IPS-18a (cell line): ENCODE results near the gene ATAD3C.
"Not testable (repeated sequence)": the region's sequence is repeated elsewhere in the genome, so short reads cannot be mapped to it uniquely, and the experiment has no call there.

Experiments
- H3K27ac ChIP-seq: one replicate; pipeline ENCODE4 v1.5.1; 2013; ENCODE audit warnings: low read length
- H3K27me3 ChIP-seq: one replicate; pipeline ENCODE4 v1.6.1; 2013; ENCODE audit warnings: mild to moderate bottlenecking, low read length; ENCODE audit not compliant: control insufficient read depth, insufficient read depth
- H3K36me3 ChIP-seq: one replicate; pipeline ENCODE4 v1.6.1; 2013; ENCODE audit warnings: low read depth, low read length; ENCODE audit not compliant: control insufficient read depth
- H3K4me1 ChIP-seq: one replicate; pipeline ENCODE4 v1.6.1; 2013; ENCODE audit warnings: low read depth, low read length; ENCODE audit not compliant: control insufficient read depth
- H3K4me3 ChIP-seq: one replicate; pipeline ENCODE4 v1.5.1; 2013; ENCODE audit warnings: low read length
- H3K9ac ChIP-seq: one replicate; pipeline ENCODE4 v1.6.1; 2013; ENCODE audit warnings: mild to moderate bottlenecking, low read length, moderate library complexity
- H3K9me3 ChIP-seq: one replicate; pipeline ENCODE4 v1.6.1; 2013; ENCODE audit warnings: low read depth, low read length; ENCODE audit not compliant: control insufficient read depth

ATAD3C gene

DNA sequence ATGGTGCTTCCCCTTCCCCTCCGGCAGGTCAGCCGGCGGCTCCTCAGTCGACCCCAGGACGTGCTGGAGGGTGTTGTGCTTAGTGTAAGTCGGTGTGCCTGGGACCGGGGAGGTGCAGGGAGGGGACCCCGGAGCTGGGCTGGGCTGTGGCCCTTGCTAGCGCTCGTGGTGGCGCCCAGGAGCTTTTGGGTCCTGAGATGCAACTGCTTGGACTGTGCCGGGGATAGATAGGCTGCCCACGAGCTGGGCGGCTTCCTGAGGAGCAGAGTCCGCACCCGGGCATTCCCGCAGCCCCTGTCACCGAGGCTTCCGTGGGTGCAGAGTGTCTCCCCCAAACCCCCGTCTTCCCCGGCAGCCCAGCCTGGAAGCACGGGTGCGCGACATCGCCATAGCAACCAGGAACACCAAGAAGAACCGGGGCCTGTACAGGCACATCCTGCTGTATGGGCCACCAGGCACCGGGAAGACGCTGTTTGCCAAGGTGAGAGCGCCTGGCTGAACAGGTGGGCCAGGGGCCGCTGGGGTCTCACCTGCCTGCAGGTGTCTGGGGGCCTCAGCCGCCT lies 36.3 kb downstream of the ATAD3C start:
- not testable (repeated sequence) for H3K27me3 ChIP-seq, H3K4me1 ChIP-seq, H3K27ac ChIP-seq, H3K9me3 ChIP-seq, H3K9ac ChIP-seq, H3K4me3 ChIP-seq
- peaks cover 38% of the 10 kb centered on the region for H3K36me3 ChIP-seq

DNA sequence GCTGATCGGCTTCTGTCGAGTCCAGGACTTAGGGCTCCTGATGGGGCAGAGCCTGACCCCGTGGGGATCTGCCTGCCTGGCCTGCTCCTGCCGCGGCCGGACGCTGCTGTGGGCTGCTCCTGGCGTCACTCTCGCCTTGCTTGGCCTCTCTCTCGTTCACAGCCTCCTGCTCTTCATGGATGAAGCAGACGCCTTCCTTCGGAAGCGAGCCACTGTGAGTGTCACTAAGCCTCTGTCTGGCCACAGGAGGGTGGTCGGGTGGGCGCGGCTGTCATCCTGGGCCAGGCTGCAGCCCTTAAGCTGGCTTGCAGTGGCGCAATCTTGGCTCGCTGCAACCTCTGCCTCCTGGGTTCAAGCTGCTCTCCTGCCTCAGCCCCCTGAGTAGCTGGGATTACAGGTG lies 38.2 kb downstream of the ATAD3C start:
- H3K27ac ChIP-seq = no peak overlapping the region
- no peaks in the 10 kb centered on the region for H3K9me3 ChIP-seq
- H3K36me3 ChIP-seq = peaks cover 41% of the 10 kb centered on the region
- no peaks in the 10 kb centered on the region for H3K4me1 ChIP-seq
- no peaks in the 10 kb centered on the region for H3K27me3 ChIP-seq
- H3K4me3 ChIP-seq = no peak overlapping the region
- no peak overlapping the region for H3K9ac ChIP-seq

DNA sequence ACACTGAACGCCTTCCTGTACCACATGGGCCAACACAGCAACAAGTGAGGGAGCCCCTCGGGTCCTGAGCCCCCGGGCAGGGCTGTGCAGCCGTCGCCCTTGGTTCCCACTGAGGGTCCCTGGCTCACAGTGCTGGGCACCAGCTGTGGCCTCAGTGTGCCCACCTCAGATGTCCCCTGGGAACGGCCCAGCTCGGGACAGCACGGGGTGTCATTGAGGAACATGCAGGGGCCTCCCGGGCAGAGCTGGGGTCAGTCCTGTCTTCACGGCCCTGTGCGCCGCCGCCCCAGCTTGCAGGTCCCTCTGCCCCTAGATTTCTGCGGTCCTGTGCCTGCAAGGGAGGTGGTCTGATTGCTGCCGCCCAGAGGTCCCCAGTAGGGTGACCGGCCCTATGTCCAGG lies 39.7 kb downstream of the ATAD3C start:
- no peak overlapping the region for H3K27ac ChIP-seq
- no peaks in the 10 kb centered on the region for H3K4me1 ChIP-seq
- no peak overlapping the region for H3K4me3 ChIP-seq
- no peaks in the 10 kb centered on the region for H3K9me3 ChIP-seq
- H3K27me3 ChIP-seq = no peaks in the 10 kb centered on the region
- H3K36me3 ChIP-seq = peaks cover 38% of the 10 kb centered on the region
- H3K9ac ChIP-seq = no peak overlapping the region

DNA sequence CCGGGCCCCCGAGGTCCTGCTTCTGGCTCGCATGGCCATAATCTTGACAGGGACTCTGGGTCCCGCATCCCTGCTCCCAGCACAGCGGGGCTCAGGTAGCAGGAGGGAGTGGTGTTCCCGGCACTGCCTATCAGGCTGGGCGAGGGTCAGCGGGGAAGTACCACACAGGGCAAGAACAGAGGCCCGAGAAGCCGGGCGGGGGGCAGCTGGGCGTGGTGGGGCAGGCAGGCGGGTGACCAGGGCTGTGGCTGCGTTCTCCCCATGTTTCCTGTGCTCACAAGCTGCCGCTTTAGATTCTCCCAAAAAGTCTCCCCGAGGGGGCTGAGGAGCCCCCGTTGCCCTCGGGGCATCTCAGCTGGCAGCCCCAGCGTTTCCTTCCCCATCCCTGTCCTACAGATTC lies 40.4 kb downstream of the ATAD3C start:
- Histone ChIP-seq H3K4me1 (no peaks in the 10 kb centered on the region), H3K27ac (no peak overlapping the region), H3K36me3 (peaks cover 38% of the 10 kb centered on the region), H3K4me3 (no peak overlapping the region), H3K27me3 (no peaks in the 10 kb centered on the region), H3K9me3 (no peaks in the 10 kb centered on the region), H3K9ac (no peak overlapping the region)

DNA sequence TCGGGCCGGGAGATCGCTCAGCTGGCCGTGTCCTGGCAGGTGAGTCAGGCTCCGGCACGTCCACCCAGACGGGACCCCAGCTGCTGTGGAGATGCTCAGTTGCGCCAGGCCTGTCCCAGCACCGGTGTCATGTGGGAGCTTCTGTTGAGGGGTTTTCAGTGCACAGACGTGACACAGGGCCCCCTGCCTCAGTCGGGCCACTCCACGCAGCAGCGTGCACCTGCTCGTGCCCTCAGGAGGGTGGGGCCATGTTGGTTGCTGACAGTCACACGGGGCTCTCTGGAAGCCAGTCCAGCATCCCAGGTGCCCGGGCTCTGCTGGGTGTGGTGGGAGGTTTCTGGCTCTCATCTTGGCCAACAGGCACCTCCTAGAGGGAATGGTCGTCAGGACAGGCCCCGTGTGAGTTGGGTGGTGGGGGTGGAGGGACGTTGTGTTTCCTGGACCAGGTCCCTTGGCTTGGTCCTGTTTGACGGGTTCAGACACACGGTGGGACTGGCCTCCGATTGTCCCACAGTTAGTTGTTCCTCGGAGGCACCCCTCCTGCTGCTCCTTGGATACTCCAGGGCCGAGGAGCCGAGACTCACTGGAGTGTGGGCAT lies 41.2 kb downstream of the ATAD3C start:
- H3K9me3 ChIP-seq = no peaks in the 10 kb centered on the region
- no peak overlapping the region for H3K9ac ChIP-seq
- H3K4me3 ChIP-seq = no peak overlapping the region
- H3K27me3 ChIP-seq = no peaks in the 10 kb centered on the region
- no peak overlapping the region for H3K27ac ChIP-seq
- no peaks in the 10 kb centered on the region for H3K4me1 ChIP-seq
- H3K36me3 ChIP-seq = peaks cover 38% of the 10 kb centered on the region

DNA sequence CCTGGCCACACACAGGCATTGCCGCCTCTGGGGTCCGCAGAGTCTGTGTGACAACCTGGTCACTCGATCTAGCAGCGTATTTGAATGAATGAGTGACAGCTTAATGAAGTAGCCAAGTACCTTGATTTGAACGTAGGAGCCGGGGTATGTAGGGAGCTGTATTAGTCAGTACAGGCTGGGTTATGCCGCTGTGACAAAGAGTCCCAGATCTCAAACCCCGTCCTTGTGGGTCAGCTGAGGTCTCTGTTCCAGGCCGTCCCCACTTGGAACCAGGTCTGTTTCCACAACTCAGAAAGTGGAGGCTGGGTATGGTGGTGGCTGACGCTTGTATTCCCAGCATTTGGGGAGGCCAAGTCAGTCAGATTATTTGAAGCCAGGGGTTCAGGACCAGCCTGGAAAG lies 42.1 kb downstream of the ATAD3C start:
- Histone ChIP-seq H3K4me1 (no peaks in the 10 kb centered on the region), H3K27ac (no peak overlapping the region), H3K36me3 (peaks cover 38% of the 10 kb centered on the region), H3K9ac (no peak overlapping the region), H3K4me3 (no peak overlapping the region), H3K9me3 (no peaks in the 10 kb centered on the region), H3K27me3 (no peaks in the 10 kb centered on the region)

DNA sequence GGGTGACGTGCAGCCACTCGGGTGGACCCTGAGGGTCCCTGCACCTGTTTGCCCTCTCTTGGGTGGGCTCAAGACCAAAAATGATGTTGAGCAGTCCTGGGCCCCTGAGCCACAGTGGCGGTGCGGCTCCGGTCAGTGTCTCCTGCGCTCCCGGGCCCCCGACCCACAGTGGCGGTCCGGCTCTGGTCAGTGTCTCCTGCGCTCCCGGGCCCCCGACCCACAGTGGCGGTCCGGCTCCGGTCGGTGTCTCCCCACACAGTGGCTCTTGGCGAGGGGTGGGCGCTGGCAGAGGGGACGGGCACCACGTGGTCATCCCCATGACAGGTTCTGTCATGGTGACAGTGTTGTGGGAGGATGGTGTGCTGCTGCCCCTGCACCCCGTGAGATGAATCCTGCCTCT lies 44.8 kb downstream of the ATAD3C start:
- not testable (repeated sequence) for H3K4me1 ChIP-seq, H3K9ac ChIP-seq, H3K27me3 ChIP-seq, H3K4me3 ChIP-seq, H3K9me3 ChIP-seq, H3K27ac ChIP-seq
- peaks cover 28% of the 10 kb centered on the region for H3K36me3 ChIP-seq

GRCh38 chr1:1495461-1495975 lies 46.0 kb downstream of the ATAD3C start:
- H3K36me3 ChIP-seq = peaks cover 19% of the 10 kb centered on the region
- not testable (repeated sequence) for H3K27me3 ChIP-seq, H3K9ac ChIP-seq, H3K4me1 ChIP-seq, H3K9me3 ChIP-seq, H3K4me3 ChIP-seq, H3K27ac ChIP-seq

GRCh38 chr1:1504777-1505365 lies 55.4 kb downstream of the ATAD3C start:
- not testable (repeated sequence) for H3K9ac ChIP-seq, H3K9me3 ChIP-seq, H3K4me1 ChIP-seq, H3K27ac ChIP-seq, H3K27me3 ChIP-seq, H3K36me3 ChIP-seq
- H3K4me3 ChIP-seq = peak overlapping the region; percentile 22

GRCh38 chr1:1505366-1505798 lies 55.9 kb downstream of the ATAD3C start:
- H3K27ac ChIP-seq, H3K4me1 ChIP-seq, H3K9me3 ChIP-seq, H3K9ac ChIP-seq, H3K27me3 ChIP-seq, H3K36me3 ChIP-seq: not testable (repeated sequence)
- peak overlapping the region; percentile 22 for H3K4me3 ChIP-seq

- H3K9me3 ChIP-seq, H3K9ac ChIP-seq, H3K36me3 ChIP-seq, H3K4me1 ChIP-seq, H3K27ac ChIP-seq, H3K4me3 ChIP-seq, H3K27me3 ChIP-seq: not testable (repeated sequence)
Measured at GRCh38 chr1:1505801-1506200, 56.3 kb downstream of the ATAD3C start.

- Histone ChIP-seq H3K36me3 (no peaks in the 10 kb centered on the region), H3K27ac (no peak overlapping the region), H3K9me3 (no peaks in the 10 kb centered on the region), H3K4me3 (no peak overlapping the region), H3K4me1 (no peaks in the 10 kb centered on the region), H3K9ac (no peak overlapping the region), H3K27me3 (no peaks in the 10 kb centered on the region)
Measured at GRCh38 chr1:1507305-1507704, 57.8 kb downstream of the ATAD3C start.
